GM20000 (cell line): ENCODE results near the gene CCR9.

Experiments
- DNase-seq: peaks from one replicate; pipeline ENCODE4 v3.0.0; 2012; ENCODE audit warnings: low spot score
- CTCF ChIP-seq: IDR thresholded peaks from 2 replicates; pipeline ENCODE4 v1.5.1; 2012; ENCODE audit warnings: mild to moderate bottlenecking, control low read depth; ENCODE audit errors: extremely low read depth, missing control alignments

CCR9 gene

DNA sequence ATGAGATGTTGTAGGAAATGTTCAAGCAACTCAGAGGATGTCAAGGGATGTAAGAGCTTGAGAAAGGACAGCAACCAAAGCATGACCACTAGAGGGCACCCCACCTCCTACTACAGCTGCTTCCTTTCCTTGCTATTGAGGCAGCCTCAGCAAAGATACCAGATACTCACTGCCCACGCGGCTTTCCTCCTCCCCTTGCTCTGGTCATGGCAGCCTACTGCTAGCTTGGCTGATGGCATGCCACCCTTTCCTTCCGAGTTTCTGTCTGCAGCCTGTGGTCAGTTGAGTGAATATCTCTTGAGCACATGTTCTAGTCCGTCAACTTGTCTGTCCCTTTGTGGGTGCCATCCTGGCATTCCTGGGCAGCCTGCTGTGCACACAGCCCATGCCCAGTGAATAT lies 52.5 kb downstream of the CCR9 start:
- peak; percentile 74 for DNase-seq
- peak; percentile 73 for TF ChIP-seq CTCF

DNA sequence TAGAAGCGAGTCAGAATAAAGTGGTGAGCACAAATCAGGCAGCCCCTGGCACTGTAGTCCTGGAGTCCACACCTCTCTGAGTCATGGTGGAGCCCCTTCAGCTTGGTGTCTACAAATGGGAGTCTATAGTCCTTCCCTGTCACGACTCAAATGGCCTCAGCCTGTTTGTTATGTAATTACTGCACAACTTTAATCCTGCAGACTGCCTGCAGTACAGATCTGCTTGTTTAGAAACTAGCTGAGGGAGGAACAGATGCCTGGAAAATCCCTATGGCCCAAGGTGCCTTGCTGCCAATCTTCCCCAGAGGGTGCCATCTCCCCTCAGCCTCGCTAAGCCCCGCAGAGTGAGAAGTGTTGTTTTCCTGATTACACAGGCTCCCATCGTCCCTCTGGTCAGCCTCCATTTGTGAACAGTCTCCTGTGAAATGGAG lies 53.0 kb downstream of the CCR9 start:
- TF ChIP-seq CTCF = no peak
- DNase-seq = no peak

DNA sequence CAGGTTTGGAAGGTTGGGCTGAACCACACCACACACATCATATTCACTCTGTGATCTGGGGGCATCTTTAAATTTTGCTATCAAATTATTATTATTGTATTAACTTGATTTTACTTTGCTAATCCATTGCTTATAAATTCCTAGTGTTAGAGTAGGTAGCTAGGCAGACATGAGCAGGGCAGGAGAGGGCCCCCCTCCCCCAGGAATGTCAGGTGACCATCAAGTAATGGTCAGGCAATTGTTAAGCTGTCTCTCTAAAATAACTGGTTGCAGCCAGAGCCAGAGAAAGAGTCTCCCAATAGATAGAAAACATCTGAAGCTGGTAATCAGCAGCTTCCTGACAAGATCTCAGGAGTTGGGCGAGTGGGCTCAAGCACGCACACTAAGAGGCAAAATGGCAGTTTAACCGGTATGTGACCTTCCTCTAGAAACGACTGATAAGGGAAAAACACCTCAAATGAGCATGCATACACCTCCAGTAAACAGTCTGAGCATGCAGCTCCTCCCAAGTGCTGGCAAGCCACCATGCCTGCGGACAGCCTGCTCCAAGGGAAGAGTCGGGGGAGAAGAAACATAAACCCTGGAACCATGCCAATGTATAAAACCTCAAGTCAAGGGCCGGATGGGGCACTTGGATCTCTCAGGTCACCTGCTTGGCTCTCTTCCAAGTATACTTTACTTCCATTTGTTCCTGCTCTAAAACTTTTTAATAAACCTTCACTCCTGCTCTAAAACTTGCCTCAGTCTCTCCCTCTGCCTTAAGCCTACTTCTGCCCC lies 53.8 kb downstream of the CCR9 start:
- DNase-seq = no peak
- TF ChIP-seq CTCF = no peak

GRCh38 chr3:45940781-45941365 lies 54.5 kb downstream of the CCR9 start:
- no peak for DNase-seq
- no peak for TF ChIP-seq CTCF

- TF ChIP-seq CTCF = no peak
- DNase-seq = no peak
These were observed 55.9 kb downstream of the CCR9 start for GRCh38 chr3:45942051-45942825.

GRCh38 chr3:45943207-45943846 lies 57.0 kb downstream of the CCR9 start, which contains the start of gene CXCR6:
TSS of gene CXCR6 (plus strand) at chr3:45943464. CDS start at chr3:45946482, 3,018 bp downstream.
- no peak for TF ChIP-seq CTCF
- no peak for DNase-seq
